H9 (cell line): ENCODE data around the gene CCDC137. TPM values are rescaled to one million over a fixed set of nuclear protein-coding genes. Genes with fewer than 3 reads are reported as not detected.

Experiments used
- DNase-seq: peaks from one replicate; pipeline ENCODE4 v3.0.0-alpha.2; 2017
- H2AFZ ChIP-seq: one replicate; pipeline ENCODE4 v1.6.1; 2013; ENCODE audit warnings: mild to moderate bottlenecking, low read length, control low read depth, moderate library complexity
- H2AK5ac ChIP-seq: 2 replicates; pipeline ENCODE4 v1.6.1; 2013; ENCODE audit warnings: low read length, control low read depth, mixed read lengths; ENCODE audit not compliant: insufficient read length
- H2BK120ac ChIP-seq: one replicate; pipeline ENCODE4 v1.6.1; 2013; ENCODE audit warnings: low read depth, mild to moderate bottlenecking, low read length, control low read depth, inconsistent platforms; ENCODE audit not compliant: poor library complexity, severe bottlenecking
- H2BK12ac ChIP-seq: 2 replicates; pipeline ENCODE4 v1.6.1; 2013; ENCODE audit warnings: low read length, control low read depth, mixed read lengths, low read depth; ENCODE audit not compliant: insufficient read length
- H2BK15ac ChIP-seq: 2 replicates; pipeline ENCODE4 v1.6.1; 2013; ENCODE audit warnings: low read depth, low read length, control low read depth
- H2BK20ac ChIP-seq: one replicate; pipeline ENCODE4 v1.6.1; 2013; ENCODE audit warnings: low read depth, mild to moderate bottlenecking, low read length, control low read depth, inconsistent platforms; ENCODE audit not compliant: poor library complexity, severe bottlenecking
- H2BK5ac ChIP-seq: 2 replicates; pipeline ENCODE4 v1.6.1; 2013; ENCODE audit warnings: low read length, control low read depth, mixed read lengths; ENCODE audit not compliant: insufficient read length
- H3K14ac ChIP-seq: 2 replicates; pipeline ENCODE4 v1.6.1; 2013; ENCODE audit warnings: low read length, control low read depth; ENCODE audit not compliant: insufficient read depth
- H3K18ac ChIP-seq: 2 replicates; pipeline ENCODE4 v1.6.1; 2013; ENCODE audit warnings: low read depth, mild to moderate bottlenecking, mixed read lengths, low read length, control low read depth; ENCODE audit not compliant: insufficient read length
- H3K23ac ChIP-seq: 2 replicates; pipeline ENCODE4 v1.6.1; 2013; ENCODE audit warnings: low read length, control low read depth, mixed read lengths, low read depth; ENCODE audit not compliant: insufficient read length
- H3K23me2 ChIP-seq: 2 replicates; pipeline ENCODE4 v1.6.1; 2013; ENCODE audit warnings: low read depth, mild to moderate bottlenecking, mixed read lengths, low read length, control low read depth; ENCODE audit not compliant: insufficient read length, poor library complexity, severe bottlenecking
- H3K27ac ChIP-seq: 2 replicates; pipeline ENCODE4 v1.5.1; 2013; ENCODE audit warnings: low read length, control low read depth, mixed read lengths, low read depth; ENCODE audit not compliant: insufficient read length
- H3K27me3 ChIP-seq: 2 replicates; pipeline ENCODE4 v1.6.1; 2013; ENCODE audit warnings: low read length, control low read depth, inconsistent platforms; ENCODE audit not compliant: insufficient read depth
- H3K4ac ChIP-seq: 2 replicates; pipeline ENCODE4 v1.6.1; 2013; ENCODE audit warnings: low read depth, mild to moderate bottlenecking, control low read depth, inconsistent platforms, low read length, moderate library complexity
- H3K4me1 ChIP-seq: 2 replicates; pipeline ENCODE4 v1.6.1; 2013; ENCODE audit warnings: low read length, control low read depth, inconsistent platforms; ENCODE audit not compliant: insufficient read depth
- H3K4me2 ChIP-seq: 2 replicates; pipeline ENCODE4 v1.6.1; 2013; ENCODE audit warnings: low read length, control low read depth, mixed read lengths; ENCODE audit not compliant: insufficient read length, insufficient read depth
- H3K56ac ChIP-seq: 2 replicates; pipeline ENCODE4 v1.6.1; 2013; ENCODE audit warnings: low read depth, mild to moderate bottlenecking, mixed read lengths, low read length, control low read depth; ENCODE audit not compliant: insufficient read length
- H3K79me1 ChIP-seq: 2 replicates; pipeline ENCODE4 v1.6.1; 2013; ENCODE audit warnings: low read depth, mild to moderate bottlenecking, moderate library complexity, low read length, control low read depth, inconsistent platforms; ENCODE audit not compliant: insufficient read depth, poor library complexity, severe bottlenecking
- H3K79me2 ChIP-seq: 2 replicates; pipeline ENCODE4 v1.6.1; 2013; ENCODE audit warnings: low read length, control low read depth, inconsistent platforms; ENCODE audit not compliant: insufficient read depth
- H3K9ac ChIP-seq: 2 replicates; pipeline ENCODE4 v1.6.1; 2013; ENCODE audit warnings: low read length, control low read depth, mixed read lengths; ENCODE audit not compliant: insufficient read length; ENCODE audit errors: extremely low read depth
- H3K9me3 ChIP-seq: one replicate; pipeline ENCODE4 v1.6.1; 2013; ENCODE audit warnings: low read depth, low read length, inconsistent platforms; ENCODE audit not compliant: control insufficient read depth
- H3T11ph ChIP-seq: one replicate; pipeline ENCODE4 v1.6.1; 2013; ENCODE audit warnings: mild to moderate bottlenecking, low read length, control low read depth, inconsistent platforms
- H4K20me1 ChIP-seq: one replicate; pipeline ENCODE4 v1.6.1; 2013; ENCODE audit not compliant: control insufficient read depth, insufficient read length, insufficient read depth
- H4K5ac ChIP-seq: 2 replicates; pipeline ENCODE4 v1.6.1; 2013; ENCODE audit warnings: low read depth, mild to moderate bottlenecking, mixed read lengths, low read length, control low read depth; ENCODE audit not compliant: insufficient read length
- H4K8ac ChIP-seq: replicated peaks from 2 replicates; pipeline ENCODE4 v1.6.1; 2013; ENCODE audit warnings: low read length, control low read depth, mixed read lengths, low read depth; ENCODE audit not compliant: insufficient read length
- H4K91ac ChIP-seq: 2 replicates; pipeline ENCODE4 v1.6.1; 2013; ENCODE audit warnings: low read depth, mild to moderate bottlenecking, moderate library complexity, mixed read lengths, low read length, control low read depth; ENCODE audit not compliant: insufficient read length
- H3K27ac Mint-ChIP-seq, 3 experiments: 2 replicates in 2 of 3; 3 replicates in 1 of 3; pipeline ENCODE4 v1.8.0; 2020 to 2021; ENCODE audit warnings: mixed read lengths in 3 of 3, mild to moderate bottlenecking in 1 of 3, moderate library complexity in 1 of 3
- H3K27me3 Mint-ChIP-seq: 2 replicates; pipeline ENCODE4 v1.8.0; 2021; ENCODE audit warnings: low read depth, mild to moderate bottlenecking, moderate library complexity, mixed read lengths
- H3K36me3 Mint-ChIP-seq, 3 experiments: 2 replicates in 2 of 3; 3 replicates in 1 of 3; pipeline ENCODE4 v1.8.0; 2020 to 2021; ENCODE audit warnings: low read depth in 3 of 3, mixed read lengths in 3 of 3; ENCODE audit not compliant: insufficient read depth in 1 of 3
- H3K4me1 Mint-ChIP-seq, 2 experiments: 2 replicates each; pipeline ENCODE4 v1.8.0; 2020; ENCODE audit warnings: mixed read lengths in 2 of 2
- H3K4me3 Mint-ChIP-seq, 2 experiments: 2 replicates in 1 of 2; 3 replicates in 1 of 2; pipeline ENCODE4 v1.8.0; 2020 to 2021; ENCODE audit warnings: mild to moderate bottlenecking in 2 of 2, mixed read lengths in 2 of 2, moderate library complexity in 1 of 2
- H3K9me3 Mint-ChIP-seq, 2 experiments: 2 replicates in 1 of 2; 3 replicates in 1 of 2; pipeline ENCODE4 v1.8.0; 2020; ENCODE audit warnings: mild to moderate bottlenecking in 2 of 2, mixed read lengths in 2 of 2, moderate library complexity in 1 of 2
- WGBS: extraction: QIAGEN DNeasy Blood & Tissue Kit; methylation state at CpG from one replicate; pipeline ENCODE4 v1.1.7; 2013; ENCODE audit warnings: missing lambda C conversion rate, low lambda C conversion rate, mixed read lengths; ENCODE audit not compliant: insufficient read length; ENCODE audit errors: extremely low coverage; 5-methylcytosine and 5-hydroxymethylcytosine counted together
- total RNA-seq: library from RNA; stranded (reverse); gene quantifications from 2 replicates; pipeline ENCODE4 v1.2.1, GENCODE V29; 2021
- TF ChIP-seq, protein P1 (sequence below): fragments of 200-600 bp; sonication (generic); conservative IDR thresholded peaks from 3 replicates; pipeline ENCODE4 v1.8.0; 2021; ENCODE audit warnings: antibody characterized with exemption, mild to moderate bottlenecking

Gene CCDC137
- total RNA-seq, 1 experiment from 2014 or later, result 60.8 TPM

DNA sequence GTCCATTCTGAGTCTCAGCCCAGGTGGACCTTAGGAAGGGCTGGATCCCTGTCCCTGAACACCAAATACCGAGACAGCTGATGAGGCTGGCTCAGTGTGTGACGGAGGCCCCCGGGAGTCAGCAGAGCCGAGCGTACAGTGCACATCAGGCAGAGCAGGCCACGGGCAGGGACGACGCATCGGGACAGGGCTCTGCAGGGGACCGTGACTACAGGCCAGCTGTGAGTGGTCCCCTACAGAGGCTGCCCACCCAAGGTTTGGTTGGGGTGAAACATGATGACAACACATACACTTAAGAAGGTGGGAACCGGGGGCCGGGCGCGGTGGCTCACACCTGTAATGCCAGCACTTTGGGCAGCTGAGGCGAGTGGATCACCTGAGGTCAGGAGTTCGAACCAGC lies 6.4 kb downstream of the CCDC137 start:
- peaks cover 4% of the 10 kb centered on the region; the same call in 1 of the 2 replicates for H3K79me2 ChIP-seq
- H3K23me2 ChIP-seq, result no peaks in the 10 kb centered on the region
- H3K27me3 ChIP-seq, result no peaks in the 10 kb centered on the region
- no peak overlapping the region for H2AK5ac ChIP-seq
- no peak overlapping the region for H4K5ac ChIP-seq
- no peak overlapping the region for H3K56ac ChIP-seq
- H3K4me1 ChIP-seq, result no peaks in the 10 kb centered on the region
- no peak overlapping the region for H4K91ac ChIP-seq
- H3K4me2 ChIP-seq, result no peak overlapping the region
- no peak overlapping the region for H3K14ac ChIP-seq
- H3K4ac ChIP-seq, result no peak overlapping the region
- Mint-ChIP-seq H3K4me1 (peaks cover 4 to 6% of the 10 kb centered on the region in 2 experiments), H3K9me3 (no peaks in the 10 kb centered on the region), H3K4me3 (no peak overlapping the region), H3K36me3 (peaks cover 36 to 67% (median 63%) of the 10 kb centered on the region in 3 experiments; a peak in 6 of 7 replicates), H3K27ac (no peak overlapping the region), H3K27me3 (no peaks in the 10 kb centered on the region; the same call in 1 of the 2 replicates)
- no peak overlapping the region for H3K9ac ChIP-seq
- H4K20me1 ChIP-seq, result no peaks in the 10 kb centered on the region
- H2BK20ac ChIP-seq, result no peak overlapping the region
- no peak overlapping the region for H3K27ac ChIP-seq
- peaks cover 6% of the 10 kb centered on the region for H3K79me1 ChIP-seq
- WGBS, result no CpG with 5 or more reads among the region's 16 CpGs
- H2BK15ac ChIP-seq, result no peak overlapping the region
- H3K18ac ChIP-seq, result no peak overlapping the region
- H3T11ph ChIP-seq, result no peak overlapping the region
- no peak overlapping the region for H4K8ac ChIP-seq
- H2BK5ac ChIP-seq, result no peak overlapping the region
- no peak overlapping the region for H2BK12ac ChIP-seq
- no peak overlapping the region for H2AFZ ChIP-seq
- no peaks in the 10 kb centered on the region for H3K9me3 ChIP-seq
- H3K23ac ChIP-seq, result no peak overlapping the region
- DNase-seq, result no peak
- no peak overlapping the region for H2BK120ac ChIP-seq
- TF ChIP-seq, protein P1, sequence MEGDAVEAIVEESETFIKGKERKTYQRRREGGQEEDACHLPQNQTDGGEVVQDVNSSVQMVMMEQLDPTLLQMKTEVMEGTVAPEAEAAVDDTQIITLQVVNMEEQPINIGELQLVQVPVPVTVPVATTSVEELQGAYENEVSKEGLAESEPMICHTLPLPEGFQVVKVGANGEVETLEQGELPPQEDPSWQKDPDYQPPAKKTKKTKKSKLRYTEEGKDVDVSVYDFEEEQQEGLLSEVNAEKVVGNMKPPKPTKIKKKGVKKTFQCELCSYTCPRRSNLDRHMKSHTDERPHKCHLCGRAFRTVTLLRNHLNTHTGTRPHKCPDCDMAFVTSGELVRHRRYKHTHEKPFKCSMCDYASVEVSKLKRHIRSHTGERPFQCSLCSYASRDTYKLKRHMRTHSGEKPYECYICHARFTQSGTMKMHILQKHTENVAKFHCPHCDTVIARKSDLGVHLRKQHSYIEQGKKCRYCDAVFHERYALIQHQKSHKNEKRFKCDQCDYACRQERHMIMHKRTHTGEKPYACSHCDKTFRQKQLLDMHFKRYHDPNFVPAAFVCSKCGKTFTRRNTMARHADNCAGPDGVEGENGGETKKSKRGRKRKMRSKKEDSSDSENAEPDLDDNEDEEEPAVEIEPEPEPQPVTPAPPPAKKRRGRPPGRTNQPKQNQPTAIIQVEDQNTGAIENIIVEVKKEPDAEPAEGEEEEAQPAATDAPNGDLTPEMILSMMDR, result no peak
